ENCODE results near the gene CYP1A1.

DNA sequence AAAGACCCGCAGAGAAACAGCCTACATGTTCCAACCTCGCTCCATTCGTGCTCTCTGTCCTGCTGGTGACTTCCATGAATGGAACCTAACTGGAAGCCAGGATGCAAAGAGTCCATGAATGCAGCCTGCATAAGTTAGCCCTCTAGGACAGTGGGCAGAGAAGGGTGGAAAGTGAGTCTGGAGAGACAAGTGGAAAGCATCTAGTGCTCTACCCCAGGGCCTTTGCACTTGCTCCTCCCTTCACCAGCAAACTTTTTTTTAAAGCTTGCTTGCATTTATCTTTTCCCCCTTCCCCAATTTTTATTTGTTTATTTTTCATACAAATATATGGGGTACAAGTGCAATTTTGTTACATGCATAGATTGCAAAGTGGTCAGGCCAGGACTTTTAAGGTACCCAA lies 7.9 kb upstream of the CYP1A1 start:
- TF ChIP-seq POLR2AphosphoS5 (IDR thresholded peaks at IDR 0.05; ENCODE audit: low read depth) (no peak), EZH2 (IDR thresholded peaks at IDR 0.05; ENCODE audit: low read depth, unreplicated experiment) (no peak), ZNF331 (CRISPR knock-in tag; IDR thresholded peaks at IDR 0.05; ENCODE audit: low read depth) (no peak)
- TF ChIP-seq, protein P1, sequence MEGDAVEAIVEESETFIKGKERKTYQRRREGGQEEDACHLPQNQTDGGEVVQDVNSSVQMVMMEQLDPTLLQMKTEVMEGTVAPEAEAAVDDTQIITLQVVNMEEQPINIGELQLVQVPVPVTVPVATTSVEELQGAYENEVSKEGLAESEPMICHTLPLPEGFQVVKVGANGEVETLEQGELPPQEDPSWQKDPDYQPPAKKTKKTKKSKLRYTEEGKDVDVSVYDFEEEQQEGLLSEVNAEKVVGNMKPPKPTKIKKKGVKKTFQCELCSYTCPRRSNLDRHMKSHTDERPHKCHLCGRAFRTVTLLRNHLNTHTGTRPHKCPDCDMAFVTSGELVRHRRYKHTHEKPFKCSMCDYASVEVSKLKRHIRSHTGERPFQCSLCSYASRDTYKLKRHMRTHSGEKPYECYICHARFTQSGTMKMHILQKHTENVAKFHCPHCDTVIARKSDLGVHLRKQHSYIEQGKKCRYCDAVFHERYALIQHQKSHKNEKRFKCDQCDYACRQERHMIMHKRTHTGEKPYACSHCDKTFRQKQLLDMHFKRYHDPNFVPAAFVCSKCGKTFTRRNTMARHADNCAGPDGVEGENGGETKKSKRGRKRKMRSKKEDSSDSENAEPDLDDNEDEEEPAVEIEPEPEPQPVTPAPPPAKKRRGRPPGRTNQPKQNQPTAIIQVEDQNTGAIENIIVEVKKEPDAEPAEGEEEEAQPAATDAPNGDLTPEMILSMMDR (conservative IDR thresholded peaks at IDR 0.05; ENCODE audit: low read depth in 2 of 2): no peak
- TF ChIP-seq, protein P2, sequence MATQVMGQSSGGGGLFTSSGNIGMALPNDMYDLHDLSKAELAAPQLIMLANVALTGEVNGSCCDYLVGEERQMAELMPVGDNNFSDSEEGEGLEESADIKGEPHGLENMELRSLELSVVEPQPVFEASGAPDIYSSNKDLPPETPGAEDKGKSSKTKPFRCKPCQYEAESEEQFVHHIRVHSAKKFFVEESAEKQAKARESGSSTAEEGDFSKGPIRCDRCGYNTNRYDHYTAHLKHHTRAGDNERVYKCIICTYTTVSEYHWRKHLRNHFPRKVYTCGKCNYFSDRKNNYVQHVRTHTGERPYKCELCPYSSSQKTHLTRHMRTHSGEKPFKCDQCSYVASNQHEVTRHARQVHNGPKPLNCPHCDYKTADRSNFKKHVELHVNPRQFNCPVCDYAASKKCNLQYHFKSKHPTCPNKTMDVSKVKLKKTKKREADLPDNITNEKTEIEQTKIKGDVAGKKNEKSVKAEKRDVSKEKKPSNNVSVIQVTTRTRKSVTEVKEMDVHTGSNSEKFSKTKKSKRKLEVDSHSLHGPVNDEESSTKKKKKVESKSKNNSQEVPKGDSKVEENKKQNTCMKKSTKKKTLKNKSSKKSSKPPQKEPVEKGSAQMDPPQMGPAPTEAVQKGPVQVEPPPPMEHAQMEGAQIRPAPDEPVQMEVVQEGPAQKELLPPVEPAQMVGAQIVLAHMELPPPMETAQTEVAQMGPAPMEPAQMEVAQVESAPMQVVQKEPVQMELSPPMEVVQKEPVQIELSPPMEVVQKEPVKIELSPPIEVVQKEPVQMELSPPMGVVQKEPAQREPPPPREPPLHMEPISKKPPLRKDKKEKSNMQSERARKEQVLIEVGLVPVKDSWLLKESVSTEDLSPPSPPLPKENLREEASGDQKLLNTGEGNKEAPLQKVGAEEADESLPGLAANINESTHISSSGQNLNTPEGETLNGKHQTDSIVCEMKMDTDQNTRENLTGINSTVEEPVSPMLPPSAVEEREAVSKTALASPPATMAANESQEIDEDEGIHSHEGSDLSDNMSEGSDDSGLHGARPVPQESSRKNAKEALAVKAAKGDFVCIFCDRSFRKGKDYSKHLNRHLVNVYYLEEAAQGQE (IDR thresholded peaks at IDR 0.05; ENCODE audit: unreplicated experiment): no peak

Measured in GM23338 (cell line).